Trophoblast cell (in vitro differentiated cells and primary cell): ENCODE data around the gene FAM193A.
"Not testable (repeated sequence)": the region's sequence is repeated elsewhere in the genome, so short reads cannot be mapped to it uniquely, and the experiment has no call there.

ENCODE experiments used
- DNase-seq, 2 donors: peaks; one replicate each; pipeline ENCODE4 v3.0.0-alpha.2; 2016
- H2AFZ ChIP-seq: 2 replicates; pipeline ENCODE4 v1.6.1; 2013; ENCODE audit warnings: low read length, moderate library complexity, mild to moderate bottlenecking; ENCODE audit not compliant: insufficient read depth, poor library complexity
- H2AK5ac ChIP-seq: 2 replicates; pipeline ENCODE4 v1.6.1; 2013; ENCODE audit warnings: mild to moderate bottlenecking, low read length
- H2BK120ac ChIP-seq: 2 replicates; pipeline ENCODE4 v1.6.1; 2013; ENCODE audit warnings: low read length, mild to moderate bottlenecking, moderate library complexity; ENCODE audit not compliant: insufficient read depth, poor library complexity
- H2BK12ac ChIP-seq: 2 replicates; pipeline ENCODE4 v1.6.1; 2013; ENCODE audit warnings: mild to moderate bottlenecking, low read length, moderate library complexity
- H2BK5ac ChIP-seq: 2 replicates; pipeline ENCODE4 v1.6.1; 2013; ENCODE audit warnings: low read length, low read depth, moderate library complexity, mild to moderate bottlenecking; ENCODE audit not compliant: poor library complexity
- H3K14ac ChIP-seq: 2 replicates; pipeline ENCODE4 v1.6.1; 2013; ENCODE audit warnings: mild to moderate bottlenecking, low read length
- H3K18ac ChIP-seq: 2 replicates; pipeline ENCODE4 v1.6.1; 2013; ENCODE audit warnings: mild to moderate bottlenecking, low read length
- H3K23ac ChIP-seq: 2 replicates; pipeline ENCODE4 v1.6.1; 2013; ENCODE audit warnings: low read length
- H3K27ac ChIP-seq: 2 replicates; pipeline ENCODE4 v1.5.1; 2013; ENCODE audit warnings: low read depth, mild to moderate bottlenecking, inconsistent platforms, low read length, moderate library complexity
- H3K27me3 ChIP-seq: 2 replicates; pipeline ENCODE4 v1.6.1; 2013; ENCODE audit warnings: inconsistent platforms, mild to moderate bottlenecking, low read length, moderate library complexity; ENCODE audit not compliant: insufficient read depth
- H3K36me3 ChIP-seq, 2 experiments: 1 replicate in 1 of 2; 2 replicates in 1 of 2; pipeline ENCODE4 v1.6.1; 2013; ENCODE audit warnings: low read length in 2 of 2, mild to moderate bottlenecking in 2 of 2, moderate library complexity in 1 of 2; ENCODE audit not compliant: insufficient read depth in 2 of 2, control insufficient read depth in 1 of 2
- H3K4ac ChIP-seq: 2 replicates; pipeline ENCODE4 v1.6.1; 2013; ENCODE audit warnings: low read depth, mild to moderate bottlenecking, low read length, moderate library complexity
- H3K4me1 ChIP-seq, 2 experiments: 1 replicate in 1 of 2; 2 replicates in 1 of 2; pipeline ENCODE4 v1.6.1; 2013; ENCODE audit warnings: low read length in 2 of 2, mild to moderate bottlenecking in 2 of 2, moderate library complexity in 1 of 2; ENCODE audit not compliant: insufficient read depth in 2 of 2, control insufficient read depth in 1 of 2
- H3K4me2 ChIP-seq: 2 replicates; pipeline ENCODE4 v1.6.1; 2013; ENCODE audit warnings: inconsistent platforms, mild to moderate bottlenecking, low read length, moderate library complexity
- H3K4me3 ChIP-seq: 2 replicates; pipeline ENCODE4 v1.5.1; 2013; ENCODE audit warnings: mild to moderate bottlenecking, low read depth, low read length, inconsistent platforms
- H3K79me1 ChIP-seq: one replicate; pipeline ENCODE4 v1.6.1; 2013; ENCODE audit warnings: low read length
- H3K79me2 ChIP-seq: 2 replicates; pipeline ENCODE4 v1.6.1; 2013; ENCODE audit warnings: low read length, mild to moderate bottlenecking; ENCODE audit not compliant: control insufficient read depth, insufficient read depth, poor library complexity
- H3K9ac ChIP-seq: 2 replicates; pipeline ENCODE4 v1.6.1; 2013; ENCODE audit warnings: mild to moderate bottlenecking, low read length
- H3K9me3 ChIP-seq: 2 replicates; pipeline ENCODE4 v1.6.1; 2013; ENCODE audit warnings: low read depth, mild to moderate bottlenecking, control low read depth, inconsistent platforms, low read length; ENCODE audit not compliant: insufficient read depth
- H4K12ac ChIP-seq: 2 replicates; pipeline ENCODE4 v1.6.1; 2013; ENCODE audit warnings: low read depth, mild to moderate bottlenecking, low read length, moderate library complexity
- H4K8ac ChIP-seq: 2 replicates; pipeline ENCODE4 v1.6.1; 2013; ENCODE audit warnings: low read depth, mild to moderate bottlenecking, low read length, moderate library complexity
- H4K91ac ChIP-seq: one replicate; pipeline ENCODE4 v1.6.1; 2013; ENCODE audit warnings: low read depth, mild to moderate bottlenecking, low read length, moderate library complexity
- WGBS: extraction: QIAGEN DNeasy Blood & Tissue Kit; methylation state at CpG from one replicate; pipeline ENCODE4 v1.1.7; 2013; ENCODE audit warnings: missing lambda C conversion rate; ENCODE audit not compliant: insufficient read length, insufficient coverage; ENCODE audit errors: extremely low coverage; 5-methylcytosine and 5-hydroxymethylcytosine counted together

Gene FAM193A

DNA sequence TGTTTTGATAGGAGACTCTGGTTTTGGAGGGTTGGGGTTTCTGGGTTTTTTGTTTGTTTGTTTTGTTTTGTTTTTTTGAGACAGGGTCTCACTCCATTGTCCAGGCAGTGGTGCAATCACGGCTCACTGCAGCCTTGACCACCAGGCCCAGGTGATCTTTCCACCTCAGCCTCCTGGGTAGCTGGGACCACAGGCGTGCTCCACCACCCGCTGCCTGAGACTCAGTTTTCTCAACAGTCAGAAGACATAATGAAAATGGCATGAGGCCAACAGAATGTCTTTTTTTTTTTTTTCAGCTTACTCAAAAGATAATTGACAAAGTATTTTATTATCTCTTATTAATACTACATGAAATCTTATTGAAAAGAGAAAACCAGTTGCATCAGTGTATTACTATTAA lies 187.3 kb downstream of the FAM193A start:
- Histone ChIP-seq H2AFZ (no peak overlapping the region), H3K27me3 (no peaks in the 10 kb centered on the region), H2BK120ac (no peak overlapping the region), H3K36me3 (peaks cover 14 to 24% of the 10 kb centered on the region in 2 experiments), H3K4me2 (no peak overlapping the region), H3K23ac (no peak overlapping the region), H3K79me2 (no peaks in the 10 kb centered on the region), H4K12ac (no peak overlapping the region), H2BK5ac (no peak overlapping the region), H3K4ac (no peak overlapping the region), H3K9ac (no peak overlapping the region), H2AK5ac (no peak overlapping the region), H3K9me3 (no peaks in the 10 kb centered on the region), H2BK12ac (no peak overlapping the region), H3K18ac (no peak overlapping the region), H4K91ac (no peak overlapping the region), H3K4me1 (no peaks in the 10 kb centered on the region), H3K79me1 (no peaks in the 10 kb centered on the region), H3K27ac (no peak overlapping the region), H3K14ac (no peak overlapping the region), H3K4me3 (no peak overlapping the region), H4K8ac (no peak overlapping the region)
- WGBS, result no CpG with 5 or more reads among the region's 3 CpGs
- no peak for DNase-seq

DNA sequence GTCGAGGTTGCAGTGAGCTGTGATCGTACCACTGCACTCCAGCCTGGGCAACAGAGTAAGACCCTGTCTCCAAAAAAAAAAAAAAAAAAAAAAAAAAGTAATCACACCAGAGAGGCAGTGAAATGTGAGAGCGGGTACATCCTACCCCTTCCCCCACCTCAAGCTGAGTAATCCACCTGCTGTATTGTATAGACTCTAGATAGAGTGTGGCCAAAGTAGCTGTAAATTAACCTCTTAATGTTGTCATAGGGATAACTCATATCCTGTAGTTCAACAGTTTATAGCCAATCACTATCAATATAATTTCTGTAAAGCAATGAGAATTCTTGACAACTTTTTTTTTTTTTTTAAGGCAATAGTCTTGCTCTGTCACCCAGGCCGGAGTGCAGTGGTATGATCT lies 188.9 kb downstream of the FAM193A start:
- H3K79me1 ChIP-seq, result no peaks in the 10 kb centered on the region
- DNase-seq, result no peak
- no peak overlapping the region for H2AFZ ChIP-seq
- no peaks in the 10 kb centered on the region for H3K79me2 ChIP-seq
- no peak overlapping the region for H3K4ac ChIP-seq
- no peak overlapping the region for H4K91ac ChIP-seq
- H4K8ac ChIP-seq, result no peak overlapping the region
- peaks cover 21 to 30% of the 10 kb centered on the region in 2 experiments for H3K36me3 ChIP-seq
- no peak overlapping the region for H3K14ac ChIP-seq
- no peaks in the 10 kb centered on the region for H3K9me3 ChIP-seq
- no peaks in the 10 kb centered on the region for H3K27me3 ChIP-seq
- no peaks in the 10 kb centered on the region for H3K4me1 ChIP-seq
- H2BK12ac ChIP-seq, result no peak overlapping the region
- no peak overlapping the region for H3K4me2 ChIP-seq
- H3K9ac ChIP-seq, result no peak overlapping the region
- no peak overlapping the region for H2BK120ac ChIP-seq
- no peak overlapping the region for H3K23ac ChIP-seq
- H3K18ac ChIP-seq, result no peak overlapping the region
- no peak overlapping the region for H4K12ac ChIP-seq
- WGBS, result no CpG with 5 or more reads among the region's 4 CpGs
- H3K4me3 ChIP-seq, result no peak overlapping the region
- H2AK5ac ChIP-seq, result no peak overlapping the region
- H3K27ac ChIP-seq, result no peak overlapping the region
- no peak overlapping the region for H2BK5ac ChIP-seq

DNA sequence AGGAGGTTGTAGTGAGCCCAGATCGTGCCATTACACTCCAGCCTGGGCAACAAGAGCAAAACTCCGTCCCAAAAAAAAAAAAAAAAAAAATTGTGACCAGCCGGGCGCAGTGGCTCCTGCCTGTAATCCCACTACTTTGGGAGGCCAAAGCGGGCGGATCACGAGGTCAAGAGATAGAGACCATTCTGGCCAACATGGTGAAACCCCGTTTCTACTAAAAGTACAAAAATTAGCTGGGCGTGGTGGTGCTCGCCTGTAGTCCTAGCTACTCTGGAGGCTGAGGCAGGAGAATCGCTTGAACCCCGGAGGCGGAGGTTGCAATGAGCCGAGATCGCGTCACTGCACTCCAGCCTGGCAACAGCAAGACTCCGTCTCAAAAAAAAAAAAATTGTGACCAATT lies 190.4 kb downstream of the FAM193A start:
- H3K4me1 ChIP-seq, H3K18ac ChIP-seq, H2AK5ac ChIP-seq, H3K9ac ChIP-seq, H3K27me3 ChIP-seq, H2BK5ac ChIP-seq, H4K12ac ChIP-seq, H3K27ac ChIP-seq, H3K4me2 ChIP-seq, H2BK120ac ChIP-seq, H3K79me1 ChIP-seq, H2BK12ac ChIP-seq, H2AFZ ChIP-seq, H3K14ac ChIP-seq, H3K4ac ChIP-seq, DNase-seq, H3K79me2 ChIP-seq, H4K91ac ChIP-seq, H3K4me3 ChIP-seq, H3K9me3 ChIP-seq, H4K8ac ChIP-seq, H3K23ac ChIP-seq: not testable (repeated sequence)
- H3K36me3 ChIP-seq, result peaks cover 24 to 29% of the 10 kb centered on the region in 2 experiments
- WGBS, result no CpG with 5 or more reads among the region's 17 CpGs

DNA sequence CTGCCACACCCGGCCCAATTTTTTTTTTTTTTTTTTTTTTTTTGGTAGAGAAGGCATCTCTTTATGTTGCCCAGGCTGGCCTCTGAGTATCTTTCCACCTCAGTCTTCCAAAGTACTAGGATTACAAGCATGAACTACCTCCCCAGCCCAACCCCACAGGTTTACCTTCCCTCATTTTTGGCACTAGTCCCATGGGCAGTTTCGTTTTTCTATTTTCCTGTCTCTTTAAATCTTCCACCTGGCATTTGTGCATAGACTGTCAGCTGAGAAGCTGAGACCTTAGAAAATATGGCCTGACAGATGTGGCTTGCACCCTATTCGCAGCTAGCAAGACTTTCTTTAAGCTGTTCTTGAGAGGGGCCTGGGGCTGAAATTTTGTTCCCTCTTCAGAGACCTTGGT lies 191.8 kb downstream of the FAM193A start:
- no peak overlapping the region for H3K27ac ChIP-seq
- no peak overlapping the region for H2AK5ac ChIP-seq
- no peak overlapping the region for H3K18ac ChIP-seq
- H2BK5ac ChIP-seq, result no peak overlapping the region
- no peaks in the 10 kb centered on the region for H3K79me1 ChIP-seq
- DNase-seq, result no peak
- no peak overlapping the region for H4K8ac ChIP-seq
- H4K91ac ChIP-seq, result no peak overlapping the region
- H3K4me1 ChIP-seq, result no peaks in the 10 kb centered on the region
- H3K9me3 ChIP-seq, result no peaks in the 10 kb centered on the region
- no peak overlapping the region for H3K23ac ChIP-seq
- H4K12ac ChIP-seq, result no peak overlapping the region
- no peak overlapping the region for H3K14ac ChIP-seq
- no CpG with 5 or more reads among the region's 3 CpGs for WGBS
- H2BK12ac ChIP-seq, result no peak overlapping the region
- no peak overlapping the region for H3K9ac ChIP-seq
- no peaks in the 10 kb centered on the region for H3K79me2 ChIP-seq
- H2AFZ ChIP-seq, result no peak overlapping the region
- H3K4ac ChIP-seq, result no peak overlapping the region
- H3K4me2 ChIP-seq, result no peak overlapping the region
- H3K36me3 ChIP-seq, result peaks cover 33 to 34% of the 10 kb centered on the region in 2 experiments
- H3K27me3 ChIP-seq, result no peaks in the 10 kb centered on the region
- H2BK120ac ChIP-seq, result no peak overlapping the region
- H3K4me3 ChIP-seq, result no peak overlapping the region
